Hepatocyte (in vitro differentiated cells): ENCODE data around the gene CDK13. TPM values are rescaled to one million over a fixed set of nuclear protein-coding genes. Genes with fewer than 3 reads are reported as not detected.

Experiments
- DNase-seq: peaks from one replicate; pipeline ENCODE4 v3.0.0-alpha.2; 2016; ENCODE audit warnings: low spot score
- H2AFZ ChIP-seq: fragments of 200-600 bp; sonication (generic); 2 replicates; pipeline ENCODE4 v1.6.0; 2016; ENCODE audit warnings: antibody characterized with exemption, mild to moderate bottlenecking
- H3K27ac ChIP-seq: fragments of 200-600 bp; sonication (generic); 2 replicates; pipeline ENCODE4 v1.5.1; 2016; ENCODE audit warnings: mild to moderate bottlenecking
- H3K27me3 ChIP-seq: fragments of 200-600 bp; sonication (generic); 2 replicates; pipeline ENCODE4 v1.6.1; 2016
- H3K36me3 ChIP-seq: fragments of 200-600 bp; sonication (generic); replicated peaks from 2 replicates; pipeline ENCODE4 v1.5.1; 2016; ENCODE audit warnings: low read depth; ENCODE audit not compliant: insufficient read depth
- H3K4me1 ChIP-seq: fragments of 200-600 bp; sonication (generic); 2 replicates; pipeline ENCODE4 v1.5.1; 2016; ENCODE audit warnings: mild to moderate bottlenecking, moderate library complexity; ENCODE audit not compliant: insufficient read depth
- H3K4me2 ChIP-seq: fragments of 200-600 bp; sonication (generic); 2 replicates; pipeline ENCODE4 v1.6.0; 2016
- H3K4me3 ChIP-seq: fragments of 200-600 bp; sonication (generic); 2 replicates; pipeline ENCODE4 v1.5.1; 2016; ENCODE audit warnings: mild to moderate bottlenecking
- H3K79me2 ChIP-seq: fragments of 200-600 bp; sonication (generic); 2 replicates; pipeline ENCODE4 v1.6.0; 2017; ENCODE audit warnings: mild to moderate bottlenecking
- H3K9me2 ChIP-seq: fragments of 200-600 bp; sonication (generic); replicated peaks from 2 replicates; pipeline ENCODE4 v1.6.0; 2017; ENCODE audit warnings: mild to moderate bottlenecking; ENCODE audit not compliant: insufficient read depth
- H3K9me3 ChIP-seq: fragments of 200-600 bp; sonication (generic); 2 replicates; pipeline ENCODE4 v1.5.1; 2016; ENCODE audit warnings: low read depth, mild to moderate bottlenecking
- H4K20me1 ChIP-seq: fragments of 200-600 bp; sonication (generic); 2 replicates; pipeline ENCODE4 v1.6.0; 2016; ENCODE audit warnings: mild to moderate bottlenecking; ENCODE audit not compliant: insufficient read depth, poor library complexity, severe bottlenecking
- EZH2 ChIP-seq: fragments of 200-600 bp; sonication (generic); IDR thresholded peaks from 2 replicates; pipeline ENCODE4 v1.6.1; 2016; ENCODE audit warnings: antibody characterized with exemption, mild to moderate bottlenecking, borderline replicate concordance
- EZH2phosphoT487 ChIP-seq: fragments of 200-600 bp; sonication (generic); IDR thresholded peaks from one replicate; pipeline ENCODE4 v1.6.1; 2018; ENCODE audit warnings: antibody characterized with exemption, mild to moderate bottlenecking, low read depth, moderate library complexity; ENCODE audit not compliant: unreplicated experiment, severe bottlenecking
- WGBS: methylation state at CpG from one replicate; pipeline ENCODE4 v1.1.6; 2016; ENCODE audit warnings: low lambda C conversion rate; ENCODE audit errors: missing lambda C conversion rate; 5-methylcytosine and 5-hydroxymethylcytosine counted together
- polyA plus RNA-seq: library from polyadenylated mRNA; unstranded; fragments of >200 nt; fragmentation: Nextera tagmentation; extraction: Ambion mirVana; gene quantifications from 2 replicates; pipeline ENCODE4 v1.2.1, GENCODE V29; 2016
- small RNA-seq: library from RNA; depleted of rRNA; stranded (forward); fragments of <200 nt; gene quantifications from one replicate; pipeline ENCODE3, GENCODE V24; 2014
- total RNA-seq: library from RNA; depleted of rRNA; stranded (reverse); fragments of >200 nt; gene quantifications from 2 replicates; pipeline ENCODE4 v1.2.3, GENCODE V29; 2014
- TF ChIP-seq, protein P1 (sequence below): fragments of 200-600 bp; sonication (generic); IDR thresholded peaks from 2 replicates; pipeline ENCODE4 v1.5.1; 2016; ENCODE audit warnings: antibody characterized with exemption, mild to moderate bottlenecking; ENCODE audit not compliant: poor library complexity

Gene CDK13
- total and polyA plus RNA-seq, 2 experiments from 2014 or later = 36.1 to 76.0 TPM

GRCh38 chr7:40148671-40149070 is 198.6 kb downstream of the CDK13 start:
- 85% methylated on average over 2 of the region's 2 CpGs for WGBS
- Histone ChIP-seq H3K27me3 (no peaks in the 10 kb centered on the region), H3K27ac (no peak overlapping the region), H4K20me1 (no peaks in the 10 kb centered on the region), H3K4me3 (no peak overlapping the region), H3K4me2 (no peak overlapping the region), H3K36me3 (no peaks in the 10 kb centered on the region), H3K4me1 (no peaks in the 10 kb centered on the region), H3K79me2 (no peaks in the 10 kb centered on the region), H3K9me3 (no peaks in the 10 kb centered on the region), H3K9me2 (no peaks in the 10 kb centered on the region), H2AFZ (no peak overlapping the region)
- no peak for DNase-seq
- TF ChIP-seq EZH2phosphoT487 = no peak
- TF ChIP-seq EZH2 = no peak
- TF ChIP-seq, protein P1, sequence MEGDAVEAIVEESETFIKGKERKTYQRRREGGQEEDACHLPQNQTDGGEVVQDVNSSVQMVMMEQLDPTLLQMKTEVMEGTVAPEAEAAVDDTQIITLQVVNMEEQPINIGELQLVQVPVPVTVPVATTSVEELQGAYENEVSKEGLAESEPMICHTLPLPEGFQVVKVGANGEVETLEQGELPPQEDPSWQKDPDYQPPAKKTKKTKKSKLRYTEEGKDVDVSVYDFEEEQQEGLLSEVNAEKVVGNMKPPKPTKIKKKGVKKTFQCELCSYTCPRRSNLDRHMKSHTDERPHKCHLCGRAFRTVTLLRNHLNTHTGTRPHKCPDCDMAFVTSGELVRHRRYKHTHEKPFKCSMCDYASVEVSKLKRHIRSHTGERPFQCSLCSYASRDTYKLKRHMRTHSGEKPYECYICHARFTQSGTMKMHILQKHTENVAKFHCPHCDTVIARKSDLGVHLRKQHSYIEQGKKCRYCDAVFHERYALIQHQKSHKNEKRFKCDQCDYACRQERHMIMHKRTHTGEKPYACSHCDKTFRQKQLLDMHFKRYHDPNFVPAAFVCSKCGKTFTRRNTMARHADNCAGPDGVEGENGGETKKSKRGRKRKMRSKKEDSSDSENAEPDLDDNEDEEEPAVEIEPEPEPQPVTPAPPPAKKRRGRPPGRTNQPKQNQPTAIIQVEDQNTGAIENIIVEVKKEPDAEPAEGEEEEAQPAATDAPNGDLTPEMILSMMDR = no peak

Small RNA genes lying within 50 kb of the gene (small RNA-seq; reads per million reads assigned to genes)
- gene AC006023.1 = not detected
- not detected for gene AC006023.2

Other genes with a start within 250 kb of the CDK13 start
- 42.5 and 46.9 TPM in 2 replicates for gene MPLKIP, start 184.4 kb downstream of the CDK13 start, total RNA-seq
- gene MPLKIP, start 184.4 kb downstream of the CDK13 start, polyA plus RNA-seq = 64.6 and 70.9 TPM in 2 replicates
- gene SUGCT, start 184.7 kb downstream of the CDK13 start, total RNA-seq = 6.0 and 12.0 TPM in 2 replicates
- 5.0 and 5.1 TPM in 2 replicates for gene SUGCT, start 184.7 kb downstream of the CDK13 start, polyA plus RNA-seq